GM12878 (cell line): ENCODE measurements around the gene ISG15. TPM values are rescaled to one million over a fixed set of nuclear protein-coding genes. Genes with fewer than 3 reads are reported as not detected.

Source experiments
- BHLHE40 ChIP-seq, 2 experiments: fragments of 450-650 bp in 1 of 2; IDR thresholded peaks; 2 replicates each; pipeline ENCODE4 v1.6.1; 2011 to 2017; ENCODE audit warnings: low read depth in 2 of 2, borderline replicate concordance in 1 of 2, improper control_type of control experiment in 1 of 2, low read length in 1 of 2, mild to moderate bottlenecking in 1 of 2
- CREM ChIP-seq: IDR thresholded peaks from 2 replicates; pipeline ENCODE4 v1.6.1; 2014; ENCODE audit warnings: antibody characterized with exemption, low read depth
- GABPA ChIP-seq: IDR thresholded peaks from 2 replicates; pipeline ENCODE4 v1.6.1; 2014; ENCODE audit warnings: antibody characterized with exemption, low read depth, mild to moderate bottlenecking, inconsistent platforms
- IKZF2 ChIP-seq, 2 experiments: fragments of 450-650 bp; IDR thresholded peaks; 2 replicates each; pipeline ENCODE4 v1.6.1; 2017; ENCODE audit warnings: mild to moderate bottlenecking in 2 of 2, moderate library complexity in 2 of 2
- NBN ChIP-seq: fragments of 450-650 bp; IDR thresholded peaks from 2 replicates; pipeline ENCODE4 v1.6.1; 2016
- NR2C2 ChIP-seq: IDR thresholded peaks from 2 replicates; pipeline ENCODE4 v1.6.1; 2011; ENCODE audit warnings: borderline replicate concordance, low read depth; ENCODE audit not compliant: control insufficient read depth, insufficient read length
- RCOR1 ChIP-seq: conservative IDR thresholded peaks from 2 replicates; pipeline ENCODE4 v1.6.1; 2012; ENCODE audit warnings: low read depth, low read length, improper control_type of control experiment
- RUNX3 ChIP-seq: IDR thresholded peaks from 2 replicates; pipeline ENCODE4 v1.6.1; 2012; ENCODE audit warnings: low read length, inconsistent platforms
- SIN3A ChIP-seq: IDR thresholded peaks from 2 replicates; pipeline ENCODE4 v1.6.1; 2012; ENCODE audit warnings: low read depth, low read length, improper control_type of control experiment
- SMC3 ChIP-seq: IDR thresholded peaks from 2 replicates; pipeline ENCODE4 v1.6.1; 2011; ENCODE audit warnings: low read length, improper control_type of control experiment, borderline replicate concordance
- YBX1 ChIP-seq: fragments of 450-650 bp; IDR thresholded peaks from 2 replicates; pipeline ENCODE4 v1.6.1; 2016; ENCODE audit warnings: antibody characterized with exemption
- ZNF274 ChIP-seq: IDR thresholded peaks from one replicate; pipeline ENCODE4 v1.8.0; 2011; ENCODE audit not compliant: insufficient read length, insufficient read depth
- ZSCAN29 ChIP-seq: fragments of 450-650 bp; IDR thresholded peaks from 2 replicates; pipeline ENCODE4 v1.6.1; 2017; ENCODE audit warnings: mild to moderate bottlenecking, moderate library complexity
- polyA plus RNA-seq, 11 experiments: library from polyadenylated mRNA; depleted of rRNA in 4 of 11; unstranded in 6 of 11; stranded (reverse) in 5 of 11; fragments of >200 nt; fragmentation: Nextera tagmentation in 4 of 11; fragmentation: Illumina TruSeq in 1 of 11; extraction: Ambion mirVana in 4 of 11; extraction: Trizol in 1 of 11; gene quantifications; 1 replicate in 1 of 11; 2 replicates in 10 of 11; pipeline versions ENCODE4 v1.2.1 to v1.2.3, GENCODE V29; 2011 to 2016; ENCODE audit warnings: inconsistent platforms in 2 of 11, missing spikeins in 2 of 11, low read depth in 1 of 11
- total RNA-seq, 4 experiments: library from RNA; depleted of rRNA in 3 of 4; stranded (reverse); fragments of >200 nt in 3 of 4; fragmentation: Illumina TruSeq in 1 of 4; extraction: Trizol in 1 of 4; gene quantifications; 2 replicates each; pipeline versions ENCODE4 v1.2.1 to v1.2.3, GENCODE V29; 2013 to 2021
- TF ChIP-seq, protein P1 (sequence below): fragments of 450-650 bp; formaldehyde crosslinking; IDR thresholded peaks from 2 replicates; pipeline ENCODE4 v1.5.0; 2022; ENCODE audit warnings: mild to moderate bottlenecking, missing genetic modification characterization
- TF ChIP-seq, protein P2 (sequence below): fragments of 450-650 bp; IDR thresholded peaks from 2 replicates; pipeline ENCODE4 v1.6.1; 2016; ENCODE audit warnings: mild to moderate bottlenecking, moderate library complexity, borderline replicate concordance
- TF ChIP-seq, protein P3 (sequence below): IDR thresholded peaks from 2 replicates; pipeline ENCODE4 v1.6.1; 2012; ENCODE audit warnings: low read depth, low read length, improper control_type of control experiment
- TF ChIP-seq, protein P4 (sequence below): fragments of 450-650 bp; IDR thresholded peaks from 2 replicates; pipeline ENCODE4 v1.6.1; 2017; ENCODE audit warnings: mild to moderate bottlenecking, moderate library complexity

ISG15 gene
- total and polyA plus RNA-seq, 10 of the 15 experiments (the other 5 are each of a cell fraction or from before 2014, with no cell fraction given), result 7.8 to 384 (median 274) TPM

DNA sequence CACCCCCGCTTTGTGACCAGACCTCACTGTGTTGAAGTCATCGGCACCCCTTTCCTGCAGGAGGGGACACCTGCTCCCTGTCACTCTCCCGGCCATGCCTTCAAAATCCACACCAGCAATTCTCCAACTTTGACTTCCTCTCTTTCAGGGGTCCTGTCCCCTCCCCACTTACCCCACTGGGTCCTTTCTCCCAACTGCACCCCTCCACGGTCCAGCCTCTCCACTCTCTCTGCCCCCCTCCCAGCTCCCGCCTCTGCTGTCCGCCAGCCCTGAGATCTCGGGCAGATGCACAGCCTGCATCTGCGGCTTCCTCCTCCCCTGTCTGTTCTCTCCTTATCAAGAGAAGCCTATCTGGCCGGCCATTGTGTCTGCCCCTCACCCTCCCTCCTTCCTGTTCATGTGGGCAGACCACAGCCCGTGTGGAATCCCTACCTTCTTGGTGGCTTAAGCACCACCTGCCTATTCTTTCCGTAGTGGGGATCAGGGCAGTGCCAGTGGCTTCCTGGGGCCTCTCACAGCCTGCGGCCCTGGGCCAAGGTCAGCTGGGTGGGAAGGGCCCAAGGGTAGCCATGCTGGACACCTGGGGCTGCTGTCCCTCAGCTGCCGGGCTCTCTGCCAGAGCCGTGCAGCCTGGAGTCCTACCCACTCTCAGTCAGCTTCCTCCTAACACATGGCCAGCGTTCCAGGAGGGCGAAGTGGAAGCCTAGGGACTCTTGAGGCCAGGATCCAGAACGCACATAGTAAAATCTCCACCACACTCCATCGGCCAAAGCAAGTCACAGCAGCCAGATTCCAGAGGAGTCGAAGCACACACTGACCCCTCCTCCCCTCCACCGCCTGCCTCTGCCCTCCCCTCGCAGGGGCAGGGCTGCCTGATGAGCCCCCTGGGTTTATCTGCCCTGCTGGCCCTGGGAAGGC lies 8.3 kb upstream of the ISG15 start (continued):
- TF ChIP-seq, protein P1, sequence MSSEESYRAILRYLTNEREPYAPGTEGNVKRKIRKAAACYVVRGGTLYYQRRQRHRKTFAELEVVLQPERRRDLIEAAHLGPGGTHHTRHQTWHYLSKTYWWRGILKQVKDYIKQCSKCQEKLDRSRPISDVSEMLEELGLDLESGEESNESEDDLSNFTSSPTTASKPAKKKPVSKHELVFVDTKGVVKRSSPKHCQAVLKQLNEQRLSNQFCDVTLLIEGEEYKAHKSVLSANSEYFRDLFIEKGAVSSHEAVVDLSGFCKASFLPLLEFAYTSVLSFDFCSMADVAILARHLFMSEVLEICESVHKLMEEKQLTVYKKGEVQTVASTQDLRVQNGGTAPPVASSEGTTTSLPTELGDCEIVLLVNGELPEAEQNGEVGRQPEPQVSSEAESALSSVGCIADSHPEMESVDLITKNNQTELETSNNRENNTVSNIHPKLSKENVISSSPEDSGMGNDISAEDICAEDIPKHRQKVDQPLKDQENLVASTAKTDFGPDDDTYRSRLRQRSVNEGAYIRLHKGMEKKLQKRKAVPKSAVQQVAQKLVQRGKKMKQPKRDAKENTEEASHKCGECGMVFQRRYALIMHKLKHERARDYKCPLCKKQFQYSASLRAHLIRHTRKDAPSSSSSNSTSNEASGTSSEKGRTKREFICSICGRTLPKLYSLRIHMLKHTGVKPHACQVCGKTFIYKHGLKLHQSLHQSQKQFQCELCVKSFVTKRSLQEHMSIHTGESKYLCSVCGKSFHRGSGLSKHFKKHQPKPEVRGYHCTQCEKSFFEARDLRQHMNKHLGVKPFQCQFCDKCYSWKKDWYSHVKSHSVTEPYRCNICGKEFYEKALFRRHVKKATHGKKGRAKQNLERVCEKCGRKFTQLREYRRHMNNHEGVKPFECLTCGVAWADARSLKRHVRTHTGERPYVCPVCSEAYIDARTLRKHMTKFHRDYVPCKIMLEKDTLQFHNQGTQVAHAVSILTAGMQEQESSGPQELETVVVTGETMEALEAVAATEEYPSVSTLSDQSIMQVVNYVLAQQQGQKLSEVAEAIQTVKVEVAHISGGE (CRISPR knock-in tag), result no peak
- TF ChIP-seq BHLHE40 (IDR thresholded peaks at IDR 0.05; ENCODE audit: borderline replicate concordance in 1 of 2, low read depth in 2 of 2, low read length in 1 of 2) (peak in 1 of 2 experiments; percentile 28; a peak in 1 of 4 replicates), SIN3A (no peak), RCOR1 (no peak), GABPA (no peak), CREM (no peak), ZSCAN29 (no peak), NBN (0 out of 2 replicates have a peak, but pooled peaks have one; percentile 44), IKZF2 (IDR thresholded peaks at IDR 0.05) (peak; percentile 36 to 53; a peak in 2 of 4 replicates), ZNF274 (no peak), NR2C2 (no peak), SMC3 (no peak), RUNX3 (peak; percentile 55), YBX1 (no peak)
- TF ChIP-seq, protein P2, sequence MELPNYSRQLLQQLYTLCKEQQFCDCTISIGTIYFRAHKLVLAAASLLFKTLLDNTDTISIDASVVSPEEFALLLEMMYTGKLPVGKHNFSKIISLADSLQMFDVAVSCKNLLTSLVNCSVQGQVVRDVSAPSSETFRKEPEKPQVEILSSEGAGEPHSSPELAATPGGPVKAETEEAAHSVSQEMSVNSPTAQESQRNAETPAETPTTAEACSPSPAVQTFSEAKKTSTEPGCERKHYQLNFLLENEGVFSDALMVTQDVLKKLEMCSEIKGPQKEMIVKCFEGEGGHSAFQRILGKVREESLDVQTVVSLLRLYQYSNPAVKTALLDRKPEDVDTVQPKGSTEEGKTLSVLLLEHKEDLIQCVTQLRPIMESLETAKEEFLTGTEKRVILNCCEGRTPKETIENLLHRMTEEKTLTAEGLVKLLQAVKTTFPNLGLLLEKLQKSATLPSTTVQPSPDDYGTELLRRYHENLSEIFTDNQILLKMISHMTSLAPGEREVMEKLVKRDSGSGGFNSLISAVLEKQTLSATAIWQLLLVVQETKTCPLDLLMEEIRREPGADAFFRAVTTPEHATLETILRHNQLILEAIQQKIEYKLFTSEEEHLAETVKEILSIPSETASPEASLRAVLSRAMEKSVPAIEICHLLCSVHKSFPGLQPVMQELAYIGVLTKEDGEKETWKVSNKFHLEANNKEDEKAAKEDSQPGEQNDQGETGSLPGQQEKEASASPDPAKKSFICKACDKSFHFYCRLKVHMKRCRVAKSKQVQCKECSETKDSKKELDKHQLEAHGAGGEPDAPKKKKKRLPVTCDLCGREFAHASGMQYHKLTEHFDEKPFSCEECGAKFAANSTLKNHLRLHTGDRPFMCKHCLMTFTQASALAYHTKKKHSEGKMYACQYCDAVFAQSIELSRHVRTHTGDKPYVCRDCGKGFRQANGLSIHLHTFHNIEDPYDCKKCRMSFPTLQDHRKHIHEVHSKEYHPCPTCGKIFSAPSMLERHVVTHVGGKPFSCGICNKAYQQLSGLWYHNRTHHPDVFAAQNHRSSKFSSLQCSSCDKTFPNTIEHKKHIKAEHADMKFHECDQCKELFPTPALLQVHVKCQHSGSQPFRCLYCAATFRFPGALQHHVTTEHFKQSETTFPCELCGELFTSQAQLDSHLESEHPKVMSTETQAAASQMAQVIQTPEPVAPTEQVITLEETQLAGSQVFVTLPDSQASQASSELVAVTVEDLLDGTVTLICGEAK, result no peak
- TF ChIP-seq, protein P3, sequence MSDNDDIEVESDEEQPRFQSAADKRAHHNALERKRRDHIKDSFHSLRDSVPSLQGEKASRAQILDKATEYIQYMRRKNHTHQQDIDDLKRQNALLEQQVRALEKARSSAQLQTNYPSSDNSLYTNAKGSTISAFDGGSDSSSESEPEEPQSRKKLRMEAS, result no peak
- TF ChIP-seq, protein P4, sequence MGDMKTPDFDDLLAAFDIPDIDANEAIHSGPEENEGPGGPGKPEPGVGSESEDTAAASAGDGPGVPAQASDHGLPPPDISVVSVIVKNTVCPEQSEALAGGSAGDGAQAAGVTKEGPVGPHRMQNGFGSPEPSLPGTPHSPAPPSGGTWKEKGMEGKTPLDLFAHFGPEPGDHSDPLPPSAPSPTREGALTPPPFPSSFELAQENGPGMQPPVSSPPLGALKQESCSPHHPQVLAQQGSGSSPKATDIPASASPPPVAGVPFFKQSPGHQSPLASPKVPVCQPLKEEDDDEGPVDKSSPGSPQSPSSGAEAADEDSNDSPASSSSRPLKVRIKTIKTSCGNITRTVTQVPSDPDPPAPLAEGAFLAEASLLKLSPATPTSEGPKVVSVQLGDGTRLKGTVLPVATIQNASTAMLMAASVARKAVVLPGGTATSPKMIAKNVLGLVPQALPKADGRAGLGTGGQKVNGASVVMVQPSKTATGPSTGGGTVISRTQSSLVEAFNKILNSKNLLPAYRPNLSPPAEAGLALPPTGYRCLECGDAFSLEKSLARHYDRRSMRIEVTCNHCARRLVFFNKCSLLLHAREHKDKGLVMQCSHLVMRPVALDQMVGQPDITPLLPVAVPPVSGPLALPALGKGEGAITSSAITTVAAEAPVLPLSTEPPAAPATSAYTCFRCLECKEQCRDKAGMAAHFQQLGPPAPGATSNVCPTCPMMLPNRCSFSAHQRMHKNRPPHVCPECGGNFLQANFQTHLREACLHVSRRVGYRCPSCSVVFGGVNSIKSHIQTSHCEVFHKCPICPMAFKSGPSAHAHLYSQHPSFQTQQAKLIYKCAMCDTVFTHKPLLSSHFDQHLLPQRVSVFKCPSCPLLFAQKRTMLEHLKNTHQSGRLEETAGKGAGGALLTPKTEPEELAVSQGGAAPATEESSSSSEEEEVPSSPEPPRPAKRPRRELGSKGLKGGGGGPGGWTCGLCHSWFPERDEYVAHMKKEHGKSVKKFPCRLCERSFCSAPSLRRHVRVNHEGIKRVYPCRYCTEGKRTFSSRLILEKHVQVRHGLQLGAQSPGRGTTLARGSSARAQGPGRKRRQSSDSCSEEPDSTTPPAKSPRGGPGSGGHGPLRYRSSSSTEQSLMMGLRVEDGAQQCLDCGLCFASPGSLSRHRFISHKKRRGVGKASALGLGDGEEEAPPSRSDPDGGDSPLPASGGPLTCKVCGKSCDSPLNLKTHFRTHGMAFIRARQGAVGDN, result no peak
